GM23338 (cell line): ENCODE results near the gene CACTIN. TPM values are rescaled to one million over a fixed set of nuclear protein-coding genes. Genes with fewer than 3 reads are reported as not detected.

Source experiments
- ATAC-seq: fragments of 200-7000 bp; cut with Tn5 transposase; 3 replicates; pipeline ENCODE4 v1.9.1; 2020
- DNase-seq: peaks from one replicate; pipeline ENCODE4 v3.0.0-alpha.2; 2015; ENCODE audit warnings: low spot score
- H2AFZ ChIP-seq: fragments of 200-600 bp; sonication (generic); 2 replicates; pipeline ENCODE4 v1.8.0; 2016; ENCODE audit warnings: antibody characterized with exemption, mild to moderate bottlenecking, moderate library complexity
- H3F3A ChIP-seq: fragments of 200-600 bp; sonication (generic); replicated peaks from 2 replicates; pipeline ENCODE4 v1.8.0; 2017; ENCODE audit warnings: antibody characterized with exemption, mixed run types, low read depth
- H3K27ac ChIP-seq: fragments of 200-600 bp; sonication (generic); 2 replicates; pipeline ENCODE4 v1.6.1; 2016; ENCODE audit warnings: low read depth
- H3K27me3 ChIP-seq: fragments of 200-600 bp; sonication (generic); 2 replicates; pipeline ENCODE4 v1.8.0; 2016; ENCODE audit warnings: mild to moderate bottlenecking, mixed run types, moderate library complexity; ENCODE audit not compliant: insufficient read depth
- H3K36me3 ChIP-seq: fragments of 200-600 bp; sonication (generic); 2 replicates; pipeline ENCODE4 v1.8.0; 2016; ENCODE audit warnings: mild to moderate bottlenecking; ENCODE audit not compliant: insufficient read depth
- H3K4me1 ChIP-seq: fragments of 200-600 bp; sonication (generic); 2 replicates; pipeline ENCODE4 v1.8.0; 2016; ENCODE audit warnings: mild to moderate bottlenecking, moderate library complexity; ENCODE audit not compliant: insufficient read depth
- H3K4me2 ChIP-seq: fragments of 200-600 bp; sonication (generic); 2 replicates; pipeline ENCODE4 v1.7.1; 2017; ENCODE audit warnings: mixed run types
- H3K4me3 ChIP-seq: fragments of 200-600 bp; sonication (generic); 2 replicates; pipeline ENCODE4 v1.6.1; 2016; ENCODE audit warnings: mixed run types
- H3K79me2 ChIP-seq: fragments of 200-600 bp; sonication (generic); replicated peaks from 2 replicates; pipeline ENCODE4 v1.8.0; 2017; ENCODE audit warnings: mild to moderate bottlenecking; ENCODE audit not compliant: insufficient read depth
- H3K9me2 ChIP-seq: fragments of 200-600 bp; sonication (generic); 2 replicates; pipeline ENCODE4 v1.8.0; 2017; ENCODE audit not compliant: insufficient read depth
- H4K20me1 ChIP-seq: fragments of 200-600 bp; sonication (generic); replicated peaks from 2 replicates; pipeline ENCODE4 v1.8.0; 2017; ENCODE audit warnings: mild to moderate bottlenecking; ENCODE audit not compliant: insufficient read depth
- H3K27ac Mint-ChIP-seq: 2 replicates; pipeline ENCODE4 v1.8.0; 2020; ENCODE audit warnings: inconsistent platforms, mild to moderate bottlenecking, moderate library complexity, mixed read lengths
- H3K27me3 Mint-ChIP-seq: 3 replicates; pipeline ENCODE4 v1.8.0; 2022; ENCODE audit warnings: low read depth, mild to moderate bottlenecking, moderate library complexity, mixed read lengths, inconsistent platforms; ENCODE audit not compliant: insufficient read depth, poor library complexity
- H3K36me3 Mint-ChIP-seq: 3 replicates; pipeline ENCODE4 v1.8.0; 2021; ENCODE audit warnings: low read depth, mild to moderate bottlenecking, inconsistent platforms, moderate library complexity, mixed read lengths
- H3K4me1 Mint-ChIP-seq: 3 replicates; pipeline ENCODE4 v1.8.0; 2020; ENCODE audit warnings: mild to moderate bottlenecking, inconsistent platforms, mixed read lengths
- H3K4me3 Mint-ChIP-seq: 3 replicates; pipeline ENCODE4 v1.8.0; 2021; ENCODE audit warnings: moderate library complexity, mild to moderate bottlenecking, inconsistent platforms, mixed read lengths
- H3K9me3 Mint-ChIP-seq: 3 replicates; pipeline ENCODE4 v1.8.0; 2020; ENCODE audit warnings: moderate library complexity, mild to moderate bottlenecking, inconsistent platforms, mixed read lengths
- CREB1 ChIP-seq: fragments of 250-450 bp; sonication (Bioruptor Pico); IDR thresholded peaks from 2 replicates; pipeline ENCODE4 v1.5.0; 2020; ENCODE audit warnings: low read depth, mild to moderate bottlenecking, moderate library complexity
- ETS1 ChIP-seq: IDR thresholded peaks from 2 replicates; pipeline ENCODE4 v1.6.1; 2016; ENCODE audit warnings: antibody characterized with exemption
- EZH2phosphoT487 ChIP-seq: fragments of 200-600 bp; sonication (generic); IDR thresholded peaks from one replicate; pipeline ENCODE4 v1.8.1; 2018; ENCODE audit warnings: antibody characterized with exemption; ENCODE audit not compliant: unreplicated experiment
- JUNB ChIP-seq: IDR thresholded peaks from one replicate; pipeline ENCODE4 v1.6.1; 2016; ENCODE audit warnings: antibody characterized with exemption; ENCODE audit not compliant: unreplicated experiment
- NANOG ChIP-seq: IDR thresholded peaks from 2 replicates; pipeline ENCODE4 v1.6.1; 2016; ENCODE audit warnings: antibody characterized with exemption, borderline replicate concordance
- REST ChIP-seq: IDR thresholded peaks from one replicate; pipeline ENCODE4 v1.6.1; 2018; ENCODE audit warnings: antibody characterized with exemption; ENCODE audit not compliant: unreplicated experiment
- STAT1 ChIP-seq: IDR thresholded peaks from one replicate; pipeline ENCODE4 v1.6.1; 2016; ENCODE audit warnings: antibody characterized with exemption; ENCODE audit not compliant: unreplicated experiment
- ZNF114 ChIP-seq: fragments of 250-450 bp; sonication (Bioruptor Pico); IDR thresholded peaks from 2 replicates; pipeline ENCODE4 v1.5.0; 2020; ENCODE audit warnings: mild to moderate bottlenecking, moderate library complexity
- ZNF331 ChIP-seq: fragments of 250-450 bp; sonication (Bioruptor Pico); IDR thresholded peaks from 2 replicates; pipeline ENCODE4 v1.5.0; 2020; ENCODE audit warnings: low read depth, mild to moderate bottlenecking, moderate library complexity
- polyA plus RNA-seq: library from polyadenylated mRNA; unstranded; fragments of >200 nt; fragmentation: Nextera tagmentation; extraction: Ambion mirVana; gene quantifications from 2 replicates; pipeline ENCODE4 v1.2.1, GENCODE V29; 2016
- total RNA-seq: library from RNA; depleted of rRNA; stranded (reverse); fragments of >200 nt; shearing (Covaris generic); gene quantifications from 2 replicates; pipeline ENCODE4 v1.2.3, GENCODE V29; 2014
- TF ChIP-seq, protein P1 (sequence below), 2 experiments: fragments of 200-600 bp in 1 of 2; sonication (generic) in 1 of 2; conservative IDR thresholded peaks; 2 replicates each; pipeline versions ENCODE4 v1.5.1 to v1.6.1; 2016 to 2017; ENCODE audit warnings: antibody characterized with exemption in 2 of 2, low read depth in 2 of 2, mild to moderate bottlenecking in 2 of 2, moderate library complexity in 1 of 2

Gene CACTIN
- total and polyA plus RNA-seq, 2 experiments from 2014 or later = 14.3 to 47.4 TPM

DNA sequence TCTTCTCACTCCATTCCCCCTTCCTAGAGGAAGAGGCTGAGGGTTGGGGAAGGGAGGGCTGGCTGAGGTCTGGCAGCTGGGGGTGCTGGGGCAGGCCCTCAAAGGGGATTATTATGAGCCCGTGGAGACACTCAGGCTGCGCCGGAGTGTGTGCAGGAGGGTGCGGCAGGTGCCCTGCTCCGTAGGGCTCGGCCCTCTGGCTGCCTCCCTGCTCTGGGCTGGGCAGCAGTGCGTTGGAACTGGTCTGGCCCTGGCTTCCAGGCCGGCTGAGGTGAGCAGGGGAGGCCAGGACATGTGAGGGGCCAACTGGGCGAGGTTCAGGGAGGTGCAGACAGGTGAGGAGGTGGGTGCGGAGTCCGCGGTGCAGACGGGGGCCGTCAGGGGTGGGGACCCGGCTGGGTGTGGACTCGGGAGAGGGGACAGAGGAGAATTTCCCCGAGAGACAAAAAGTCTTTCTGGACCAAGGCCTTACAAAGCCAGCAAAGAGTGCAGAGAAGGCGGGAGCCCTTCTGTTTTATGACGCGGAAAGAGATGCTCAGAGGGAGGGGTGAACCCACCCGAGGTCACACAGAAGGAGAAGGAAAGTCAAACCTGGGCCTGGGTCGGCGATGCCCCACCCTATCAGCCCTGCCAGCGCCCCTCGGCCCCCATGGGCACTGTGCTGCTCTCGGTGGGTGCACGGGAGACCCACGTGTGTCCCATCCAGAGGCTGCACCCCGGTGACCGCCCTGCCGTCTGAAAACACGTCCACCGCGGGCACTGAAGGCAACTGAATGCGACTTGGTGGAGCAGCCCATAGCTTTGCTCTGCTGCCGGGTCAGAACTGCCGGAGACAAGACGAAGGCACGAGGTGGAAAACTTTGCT lies 42.7 kb upstream of the CACTIN start (continued):
- TF ChIP-seq STAT1 = no peak
- TF ChIP-seq, protein P1, sequence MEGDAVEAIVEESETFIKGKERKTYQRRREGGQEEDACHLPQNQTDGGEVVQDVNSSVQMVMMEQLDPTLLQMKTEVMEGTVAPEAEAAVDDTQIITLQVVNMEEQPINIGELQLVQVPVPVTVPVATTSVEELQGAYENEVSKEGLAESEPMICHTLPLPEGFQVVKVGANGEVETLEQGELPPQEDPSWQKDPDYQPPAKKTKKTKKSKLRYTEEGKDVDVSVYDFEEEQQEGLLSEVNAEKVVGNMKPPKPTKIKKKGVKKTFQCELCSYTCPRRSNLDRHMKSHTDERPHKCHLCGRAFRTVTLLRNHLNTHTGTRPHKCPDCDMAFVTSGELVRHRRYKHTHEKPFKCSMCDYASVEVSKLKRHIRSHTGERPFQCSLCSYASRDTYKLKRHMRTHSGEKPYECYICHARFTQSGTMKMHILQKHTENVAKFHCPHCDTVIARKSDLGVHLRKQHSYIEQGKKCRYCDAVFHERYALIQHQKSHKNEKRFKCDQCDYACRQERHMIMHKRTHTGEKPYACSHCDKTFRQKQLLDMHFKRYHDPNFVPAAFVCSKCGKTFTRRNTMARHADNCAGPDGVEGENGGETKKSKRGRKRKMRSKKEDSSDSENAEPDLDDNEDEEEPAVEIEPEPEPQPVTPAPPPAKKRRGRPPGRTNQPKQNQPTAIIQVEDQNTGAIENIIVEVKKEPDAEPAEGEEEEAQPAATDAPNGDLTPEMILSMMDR (conservative IDR thresholded peaks at IDR 0.05; ENCODE audit: low read depth in 2 of 2) = no peak
- no peak for TF ChIP-seq REST
- no peak for TF ChIP-seq NANOG
- no peak for TF ChIP-seq EZH2phosphoT487
- no peak for TF ChIP-seq ETS1
- TF ChIP-seq CREB1 (CRISPR knock-in tag) = no peak
- TF ChIP-seq ZNF114 (CRISPR knock-in tag) = no peak

GRCh38 chr19:3668331-3669081 lies 41.9 kb upstream of the CACTIN start:
- ATAC-seq (no peak), DNase-seq (no peak)
- H3K27ac Mint-ChIP-seq = peak overlapping the region; percentile 56; the same call in 1 of the 2 replicates
- H3K27me3 Mint-ChIP-seq = peaks cover 9% of the 10 kb centered on the region
- peaks cover 8% of the 10 kb centered on the region; the same call in 2 of the 3 replicates for H3K36me3 Mint-ChIP-seq
- H3K4me1 ChIP-seq = peaks cover 6% of the 10 kb centered on the region; the same call in 1 of the 2 replicates
- 0 out of 2 replicates have a peak, but pooled peaks cover 4% of the 10 kb centered on the region for H3K79me2 ChIP-seq
- H3K9me2 ChIP-seq = no peaks in the 10 kb centered on the region
- H3K4me1 Mint-ChIP-seq = peaks cover 22% of the 10 kb centered on the region
- no peaks in the 10 kb centered on the region for H3F3A ChIP-seq
- H3K4me3 Mint-ChIP-seq = no peak overlapping the region
- no peaks in the 10 kb centered on the region for H3K36me3 ChIP-seq
- no peaks in the 10 kb centered on the region for H3K9me3 Mint-ChIP-seq
- H3K4me3 ChIP-seq = no peak overlapping the region
- no peak overlapping the region for H2AFZ ChIP-seq
- peak overlapping the region; percentile 39; the same call in 1 of the 2 replicates for H3K27ac ChIP-seq
- no peak overlapping the region for H3K4me2 ChIP-seq
- no peaks in the 10 kb centered on the region; the same call in 1 of the 2 replicates for H4K20me1 ChIP-seq
- H3K27me3 ChIP-seq = no peaks in the 10 kb centered on the region
- TF ChIP-seq JUNB = no peak
- TF ChIP-seq ZNF114 (CRISPR knock-in tag) = no peak
- no peak for TF ChIP-seq ETS1
- TF ChIP-seq ZNF331 (CRISPR knock-in tag) = no peak
- TF ChIP-seq, protein P1 (conservative IDR thresholded peaks at IDR 0.05; ENCODE audit: low read depth in 2 of 2) = no peak
